Fibroblast of gingiva (primary cell): ENCODE data around the gene CARD6.
"Not testable (repeated sequence)": the region's sequence is repeated elsewhere in the genome, so short reads cannot be mapped to it uniquely, and the experiment has no call there.

ENCODE experiments used
- DNase-seq: peaks from one replicate; pipeline ENCODE4 v3.0.0-alpha.2; 2011; ENCODE audit warnings: low read depth

Gene CARD6, protein sequence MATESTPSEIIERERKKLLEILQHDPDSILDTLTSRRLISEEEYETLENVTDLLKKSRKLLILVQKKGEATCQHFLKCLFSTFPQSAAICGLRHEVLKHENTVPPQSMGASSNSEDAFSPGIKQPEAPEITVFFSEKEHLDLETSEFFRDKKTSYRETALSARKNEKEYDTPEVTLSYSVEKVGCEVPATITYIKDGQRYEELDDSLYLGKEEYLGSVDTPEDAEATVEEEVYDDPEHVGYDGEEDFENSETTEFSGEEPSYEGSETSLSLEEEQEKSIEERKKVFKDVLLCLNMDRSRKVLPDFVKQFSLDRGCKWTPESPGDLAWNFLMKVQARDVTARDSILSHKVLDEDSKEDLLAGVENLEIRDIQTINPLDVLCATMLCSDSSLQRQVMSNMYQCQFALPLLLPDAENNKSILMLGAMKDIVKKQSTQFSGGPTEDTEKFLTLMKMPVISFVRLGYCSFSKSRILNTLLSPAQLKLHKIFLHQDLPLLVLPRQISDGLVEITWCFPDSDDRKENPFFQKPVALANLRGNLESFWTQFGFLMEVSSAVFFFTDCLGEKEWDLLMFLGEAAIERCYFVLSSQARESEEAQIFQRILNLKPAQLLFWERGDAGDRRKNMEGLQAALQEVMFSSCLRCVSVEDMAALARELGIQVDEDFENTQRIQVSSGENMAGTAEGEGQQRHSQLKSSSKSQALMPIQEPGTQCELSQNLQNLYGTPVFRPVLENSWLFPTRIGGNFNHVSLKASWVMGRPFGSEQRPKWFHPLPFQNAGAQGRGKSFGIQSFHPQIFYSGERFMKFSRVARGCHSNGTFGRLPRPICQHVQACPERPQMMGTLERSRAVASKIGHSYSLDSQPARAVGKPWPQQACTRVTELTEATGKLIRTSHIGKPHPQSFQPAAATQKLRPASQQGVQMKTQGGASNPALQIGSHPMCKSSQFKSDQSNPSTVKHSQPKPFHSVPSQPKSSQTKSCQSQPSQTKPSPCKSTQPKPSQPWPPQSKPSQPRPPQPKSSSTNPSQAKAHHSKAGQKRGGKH

GRCh38 chr5:40841068-40841805, at the start of gene CARD6:
Gene CARD6 (plus strand): TSS chr5:40841367. CDS start chr5:40841383, 16 bp downstream.
- DNase-seq, result peak; percentile 42

- no peak for DNase-seq
Measured at GRCh38 chr5:40791715-40792139, 49.4 kb upstream of the CARD6 start.

DNA sequence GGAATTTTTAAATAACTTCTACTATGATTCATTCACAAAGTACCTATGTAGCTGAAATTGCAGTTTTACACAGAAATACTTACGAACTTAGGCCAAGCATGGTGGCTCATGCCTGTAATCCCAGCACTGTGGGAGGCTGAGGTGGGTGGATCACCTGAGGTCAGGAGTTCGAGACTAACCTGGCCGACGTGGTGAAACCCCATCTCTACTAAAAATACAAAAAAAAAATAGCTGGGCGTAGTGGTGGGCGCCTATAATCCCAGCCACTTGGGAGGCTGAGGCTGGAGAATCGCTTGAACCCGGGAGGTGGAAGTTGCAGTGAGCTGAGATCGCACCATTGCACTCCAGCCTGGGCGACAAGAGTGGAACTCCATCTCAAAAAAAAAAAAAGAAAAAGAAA, 48.5 kb upstream of the CARD6 start:
- not testable (repeated sequence) for DNase-seq

DNA sequence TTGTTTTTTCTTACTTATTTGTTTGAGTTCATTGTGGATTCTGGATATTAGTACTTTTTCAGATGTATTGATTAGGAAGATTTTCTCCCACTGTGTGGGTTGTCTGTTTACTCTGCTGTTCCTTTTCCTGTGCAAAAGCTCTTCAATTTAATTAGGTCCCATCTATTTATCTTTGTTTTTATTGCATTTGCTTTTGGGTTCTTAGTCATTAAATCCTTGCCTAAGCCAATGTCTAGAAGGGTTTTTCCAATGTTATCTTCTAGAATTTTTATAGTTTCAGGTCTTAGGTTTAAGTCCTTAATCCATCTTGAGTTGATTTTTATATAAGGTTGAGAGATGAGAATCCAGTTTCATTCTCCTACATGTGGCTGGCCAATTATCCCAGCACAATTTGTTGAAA, 46.8 kb upstream of the CARD6 start:
- not testable (repeated sequence) for DNase-seq

DNA sequence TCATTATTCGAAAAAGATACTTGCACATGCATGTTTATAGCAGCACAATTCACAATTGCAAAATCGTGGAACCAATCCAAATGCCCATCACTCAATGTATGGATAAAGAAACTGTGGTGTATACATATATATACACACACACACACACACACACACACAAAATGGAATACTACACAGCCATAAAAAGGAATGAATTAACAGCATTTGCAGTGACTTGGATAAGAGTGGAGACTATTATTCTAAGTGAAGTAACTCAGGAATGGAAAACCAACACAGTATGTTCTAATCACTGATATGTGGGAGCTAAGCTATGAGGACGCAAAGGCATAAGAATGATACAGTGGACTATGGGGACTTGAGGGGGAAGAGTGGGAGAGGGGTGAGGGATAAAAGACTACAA, 46.3 kb upstream of the CARD6 start:
- DNase-seq, result not testable (repeated sequence)

GRCh38 chr5:40796487-40796889, 44.7 kb upstream of the CARD6 start:
- peak; percentile 91 for DNase-seq

DNA sequence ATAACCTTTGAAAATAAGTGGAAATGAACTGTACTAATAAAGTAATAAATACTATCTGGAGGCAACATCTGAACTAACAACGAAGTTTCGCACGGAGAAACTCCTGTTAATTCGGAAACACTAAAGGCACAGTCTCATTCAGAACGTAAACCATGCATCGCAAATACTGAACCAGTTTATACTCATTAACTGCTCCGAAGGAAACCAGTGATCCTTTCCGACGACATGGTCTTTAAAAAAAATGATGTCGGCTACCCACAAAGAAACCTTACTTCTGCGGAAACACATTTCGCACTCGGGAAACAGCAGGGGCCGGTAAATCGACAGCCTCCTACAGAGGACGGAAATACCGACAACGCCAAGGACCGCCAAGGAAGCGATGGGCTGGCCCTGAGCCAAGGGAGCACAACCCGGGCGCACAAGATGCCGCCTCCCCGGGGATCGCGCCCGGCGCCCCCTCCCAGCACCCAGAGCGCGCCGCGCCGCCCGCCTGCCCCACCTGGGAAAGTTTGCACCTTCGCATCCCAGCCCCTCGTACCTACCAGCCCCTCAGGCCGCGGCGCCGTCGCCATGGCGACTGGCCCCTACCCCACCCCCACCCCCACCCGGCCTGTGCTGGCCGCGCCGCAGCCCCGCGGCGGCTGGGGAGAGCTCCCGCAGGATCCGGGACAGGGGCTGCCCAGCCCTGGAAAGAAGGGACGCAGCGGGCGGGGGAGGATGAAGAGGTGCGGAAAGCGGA, 43.7 kb upstream of the CARD6 start:
- DNase-seq, result peak; percentile 58

- DNase-seq, result peak; percentile 87
Measured at GRCh38 chr5:40798012-40798800, 43.0 kb upstream of the CARD6 start, which contains the start of gene PRKAA1. Gene PRKAA1 (minus strand): TSS chr5:40798374. CDS start chr5:40798189, 185 bp downstream.

- DNase-seq, result peak; percentile 60
Measured at GRCh38 chr5:40798801-40799210, 42.4 kb upstream of the CARD6 start.

DNA sequence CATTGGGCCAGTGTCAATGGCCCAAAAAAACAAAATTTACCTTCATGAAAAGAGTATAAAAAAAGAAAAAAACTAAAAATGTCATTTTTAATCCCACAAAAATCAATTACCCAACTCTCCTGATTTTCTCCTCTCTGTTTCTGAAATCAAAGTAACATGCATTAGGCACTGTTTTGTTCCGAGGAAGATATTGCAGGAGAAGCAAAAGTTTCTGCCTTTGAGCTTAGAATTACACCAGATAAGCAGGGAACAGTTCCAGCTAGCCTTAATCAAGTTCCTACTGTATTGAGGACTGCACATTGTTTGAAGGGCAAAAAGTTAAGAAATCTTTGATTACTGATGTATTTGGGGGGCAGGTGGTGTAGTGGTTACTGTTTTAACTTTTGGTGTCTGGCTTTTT, 41.9 kb upstream of the CARD6 start:
- DNase-seq, result peak; percentile 24

GRCh38 chr5:40801771-40802562, 39.2 kb upstream of the CARD6 start:
- DNase-seq, result no peak

- DNase-seq, result no peak
Measured at GRCh38 chr5:40812125-40812524, 29.0 kb upstream of the CARD6 start.

- DNase-seq, result no peak
Measured at GRCh38 chr5:40813698-40814281, 27.4 kb upstream of the CARD6 start.

DNA sequence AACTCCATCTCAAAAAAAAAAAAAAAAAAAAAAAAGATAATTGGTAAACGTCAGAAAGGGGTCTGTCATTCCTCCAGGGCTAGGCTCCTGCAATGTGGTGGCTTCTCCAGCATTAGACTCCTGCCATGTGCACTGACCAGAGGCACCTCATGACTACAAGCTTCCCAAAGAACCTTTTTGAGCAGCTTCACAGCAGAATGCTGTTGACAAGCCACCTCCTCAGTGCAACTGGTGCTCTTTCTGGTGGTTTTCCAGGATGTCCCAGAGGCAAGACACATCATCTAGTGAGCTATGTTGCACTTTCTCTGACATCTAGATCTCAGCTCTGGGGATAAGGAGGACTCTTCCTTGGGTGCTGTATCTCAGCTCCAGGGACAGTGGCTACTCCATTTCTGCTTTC, 17.7 kb upstream of the CARD6 start:
- DNase-seq, result no peak

GRCh38 chr5:40825461-40826043, 15.6 kb upstream of the CARD6 start:
- DNase-seq, result not testable (repeated sequence)

DNA sequence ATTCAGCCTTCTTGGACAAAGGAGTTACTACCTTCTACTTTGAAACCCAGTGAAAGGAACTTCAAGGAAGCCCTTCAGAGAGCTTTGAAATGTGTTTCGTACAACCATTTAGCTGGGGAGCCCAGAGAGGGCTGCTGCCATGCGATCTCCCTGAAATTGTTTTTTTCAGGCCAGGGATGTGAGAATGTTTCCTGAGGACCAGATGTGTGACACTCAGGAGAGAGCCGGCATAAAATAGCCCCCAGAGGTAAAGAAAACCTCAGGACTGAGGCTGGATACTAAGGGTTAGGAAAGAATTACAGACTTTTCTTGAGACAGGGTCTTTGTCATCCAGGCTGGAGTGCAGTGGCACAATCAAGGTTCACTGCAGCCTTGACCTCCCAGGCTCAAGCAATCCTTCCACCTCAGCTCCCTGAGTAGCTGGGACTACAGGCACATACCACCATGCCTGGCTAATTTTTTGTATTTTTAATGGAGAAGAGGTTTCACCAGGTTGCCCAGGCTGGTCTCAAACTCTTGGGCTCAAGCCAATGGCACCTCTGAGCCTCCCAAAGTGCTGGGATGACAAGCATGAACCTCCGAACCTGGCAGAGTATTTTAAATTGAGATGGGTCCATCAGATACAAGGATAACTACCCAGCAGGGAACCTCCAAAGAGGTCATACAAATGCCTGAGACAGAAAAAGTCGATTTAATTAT, 14.5 kb upstream of the CARD6 start:
- no peak for DNase-seq

DNA sequence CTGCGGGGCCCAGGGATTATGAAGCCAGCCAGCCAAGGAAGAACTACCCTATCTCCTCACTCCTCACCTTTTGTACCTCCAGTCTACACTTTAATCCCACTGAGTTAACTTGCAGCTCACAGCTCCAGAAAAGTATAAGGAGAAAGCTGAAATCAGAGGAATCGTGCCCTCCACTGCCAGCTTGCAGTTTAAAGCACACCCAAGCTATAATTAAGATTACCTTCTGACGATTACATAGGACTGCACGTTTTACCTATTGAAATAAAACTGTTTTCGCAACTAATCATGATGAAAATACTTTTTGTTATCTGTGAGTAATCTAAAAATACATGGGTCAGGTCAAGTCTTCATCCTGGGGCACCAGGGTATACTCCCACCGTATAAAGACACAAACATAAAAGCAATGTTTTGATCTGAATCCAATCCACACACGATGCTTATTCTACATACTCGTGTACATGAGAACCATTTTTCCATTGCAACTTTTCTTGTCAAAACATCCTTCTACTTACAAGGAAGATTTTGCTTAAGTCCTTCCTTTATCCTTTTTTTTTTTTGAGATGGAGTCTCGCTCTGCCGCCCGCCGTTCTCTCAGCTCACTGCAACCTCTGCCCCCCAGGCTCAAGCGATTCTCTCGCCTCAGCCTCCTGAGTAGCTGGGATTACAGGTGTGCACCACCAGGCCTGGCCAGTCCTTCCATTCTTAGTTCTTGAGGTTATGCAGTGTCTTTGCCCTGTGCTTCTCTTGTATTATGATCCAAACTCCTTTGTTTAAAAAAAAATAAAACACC, 13.8 kb upstream of the CARD6 start:
- DNase-seq, result no peak
